CD14-positive monocyte (primary cell): ENCODE measurements around the gene PMPCA. TPM values are rescaled to one million over a fixed set of nuclear protein-coding genes. Genes with fewer than 3 reads are reported as not detected.

Experiments
- DNase-seq, 3 donors: peaks; one replicate each; pipeline ENCODE4 v3.0.0-alpha.2; 2011 to 2022
- H2AFZ ChIP-seq: 2 replicates; pipeline ENCODE4 v1.6.0; 2012; ENCODE audit warnings: mild to moderate bottlenecking, low read depth, low read length, inconsistent platforms; ENCODE audit not compliant: insufficient read depth, poor library complexity, severe bottlenecking
- H3K27ac ChIP-seq, 2 donors: 1 replicate in 1 of 2; 2 replicates in 1 of 2; pipeline ENCODE4 v1.5.1; 2012 to 2013; ENCODE audit warnings: low read length in 2 of 2, control low read depth in 1 of 2, inconsistent platforms in 1 of 2, low read depth in 1 of 2, mild to moderate bottlenecking in 1 of 2
- H3K27me3 ChIP-seq, 2 donors: one replicate each; pipeline versions ENCODE4 v1.6.0 to v1.6.1; 2011 to 2013; ENCODE audit warnings: low read length in 2 of 2; ENCODE audit not compliant: control insufficient read depth in 2 of 2, insufficient read depth in 2 of 2
- H3K36me3 ChIP-seq, 2 donors: replicated peaks in 1 of 2; 1 replicate in 1 of 2; 2 replicates in 1 of 2; pipeline versions ENCODE4 v1.5.1 to v1.6.1; 2012 to 2013; ENCODE audit warnings: low read length in 2 of 2, control low read depth in 1 of 2, inconsistent platforms in 1 of 2, mild to moderate bottlenecking in 1 of 2; ENCODE audit not compliant: insufficient read depth in 2 of 2, control insufficient read depth in 1 of 2
- H3K4me1 ChIP-seq, 2 donors: 1 replicate in 1 of 2; 2 replicates in 1 of 2; pipeline versions ENCODE4 v1.5.1 to v1.6.1; 2012 to 2013; ENCODE audit warnings: low read length in 2 of 2, control low read depth in 1 of 2, inconsistent platforms in 1 of 2, mild to moderate bottlenecking in 1 of 2, moderate library complexity in 1 of 2; ENCODE audit not compliant: insufficient read depth in 2 of 2, control insufficient read depth in 1 of 2
- H3K4me2 ChIP-seq: replicated peaks from 2 replicates; pipeline ENCODE3; 2012; ENCODE audit warnings: low read length, moderate library complexity, mild to moderate bottlenecking; ENCODE audit not compliant: poor library complexity, severe bottlenecking; ENCODE audit errors: extremely low read depth
- H3K4me3 ChIP-seq, 3 experiments: fragments of 200-600 bp in 1 of 3; sonication (generic) in 1 of 3; replicated peaks in 1 of 3; 1 replicate in 2 of 3; 2 replicates in 1 of 3; pipeline ENCODE4 v1.5.1; 2011 to 2013; ENCODE audit warnings: low read length in 3 of 3, mild to moderate bottlenecking in 3 of 3, control low read depth in 2 of 3, low read depth in 2 of 3, inconsistent platforms in 1 of 3, moderate library complexity in 1 of 3
- H3K79me2 ChIP-seq: 2 replicates; pipeline ENCODE4 v1.6.0; 2012; ENCODE audit warnings: mild to moderate bottlenecking, control low read depth, inconsistent platforms, low read length, moderate library complexity; ENCODE audit not compliant: insufficient read depth
- H3K9ac ChIP-seq: 2 replicates; pipeline ENCODE4 v1.6.0; 2017; ENCODE audit warnings: low read length, mild to moderate bottlenecking; ENCODE audit not compliant: insufficient read depth, poor library complexity, severe bottlenecking
- H3K9me3 ChIP-seq, 2 donors: replicated peaks in 1 of 2; 1 replicate in 1 of 2; 2 replicates in 1 of 2; pipeline versions ENCODE4 v1.5.1 to v1.6.1; 2012 to 2013; ENCODE audit warnings: low read length in 2 of 2, control low read depth in 1 of 2; ENCODE audit not compliant: control insufficient read depth in 1 of 2, insufficient read depth in 1 of 2
- H4K20me1 ChIP-seq: 2 replicates; pipeline ENCODE4 v1.6.0; 2012; ENCODE audit warnings: mild to moderate bottlenecking, low read length, control low read depth, moderate library complexity; ENCODE audit not compliant: insufficient read depth
- H3K27ac Mint-ChIP-seq, 7 donors: one replicate each; pipeline ENCODE4 v1.8.0; 2020; ENCODE audit warnings: mild to moderate bottlenecking in 7 of 7, mixed read lengths in 7 of 7, moderate library complexity in 6 of 7, inconsistent platforms in 2 of 7
- H3K27me3 Mint-ChIP-seq, 3 donors: one replicate each; pipeline ENCODE4 v1.8.0; 2021 to 2022; ENCODE audit warnings: low read depth in 3 of 3, mild to moderate bottlenecking in 3 of 3, mixed read lengths in 3 of 3, moderate library complexity in 3 of 3, inconsistent platforms in 1 of 3
- H3K36me3 Mint-ChIP-seq, 2 donors: one replicate each; pipeline ENCODE4 v1.8.0; 2020; ENCODE audit warnings: mixed read lengths in 2 of 2, inconsistent platforms in 1 of 2, mild to moderate bottlenecking in 1 of 2
- H3K4me1 Mint-ChIP-seq: one replicate; pipeline ENCODE4 v1.8.0; 2020; ENCODE audit warnings: mild to moderate bottlenecking, mixed read lengths
- H3K4me3 Mint-ChIP-seq, 2 donors: one replicate each; pipeline ENCODE4 v1.8.0; 2020; ENCODE audit warnings: mild to moderate bottlenecking in 2 of 2, mixed read lengths in 2 of 2, moderate library complexity in 1 of 2
- H3K9me3 Mint-ChIP-seq, 7 donors: one replicate each; pipeline ENCODE4 v1.8.0; 2020 to 2022; ENCODE audit warnings: mixed read lengths in 7 of 7, mild to moderate bottlenecking in 6 of 7, moderate library complexity in 6 of 7, inconsistent platforms in 2 of 7
- WGBS: methylation state at CpG from one replicate; pipeline ENCODE4 v1.1.5; 2013; ENCODE audit warnings: missing lambda C conversion rate; ENCODE audit not compliant: insufficient coverage; 5-methylcytosine and 5-hydroxymethylcytosine counted together
- intact Hi-C, 2 donors: fragments of 100-400 bp; cut with micrococcal nuclease; formaldehyde crosslinking; loops; one replicate each; pipeline versions ENCODE4 v1.15.0 to v1.15.1; 2023
- polyA plus RNA-seq, 3 donors: library from polyadenylated mRNA; depleted of rRNA in 1 of 3; unstranded in 2 of 3; stranded (reverse) in 1 of 3; fragments of 300-500 nt in 2 of 3; fragments of >200 nt in 1 of 3; fragmentation: Illumina TruSeq in 2 of 3; gene quantifications; 1 replicate in 2 of 3; 2 replicates in 1 of 3; pipeline ENCODE4 v1.2.3, GENCODE V29; 2012 to 2021
- TF ChIP-seq, protein P1 (sequence below): fragments of 200-600 bp; IDR thresholded peaks from one replicate; pipeline ENCODE4 v1.8.0; 2022; ENCODE audit warnings: antibody characterized with exemption, mild to moderate bottlenecking

Gene PMPCA
- polyA plus RNA-seq, 3 donors, result 23.1 to 58.8 (median 24.9) TPM

DNA sequence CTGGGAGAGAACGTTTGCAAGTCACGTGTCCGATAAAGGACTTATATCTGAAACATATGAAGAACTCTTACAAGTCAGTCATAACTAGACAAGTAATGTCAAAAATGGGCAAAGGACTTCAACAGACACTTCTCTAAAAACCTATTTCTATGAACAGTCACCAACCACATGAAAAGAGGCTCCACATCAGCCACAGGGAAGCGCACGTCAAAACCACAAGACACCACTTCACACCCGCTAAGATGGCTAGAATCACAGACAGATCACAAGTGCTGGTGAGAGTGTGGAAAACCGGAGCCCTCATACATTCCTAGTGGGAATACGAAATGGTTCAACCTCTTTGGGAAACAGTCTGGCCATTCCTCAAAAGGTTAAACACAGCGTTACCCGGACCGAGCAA, 25.4 kb upstream of the PMPCA start:
- Mint-ChIP-seq H3K27ac (no peak overlapping the region), H3K9me3 (no peaks in the 10 kb centered on the region), H3K27me3 (no peaks in the 10 kb centered on the region), H3K36me3 (peaks cover 65 to 78% of the 10 kb centered on the region in 2 donors), H3K4me1 (peaks cover 6% of the 10 kb centered on the region), H3K4me3 (no peak overlapping the region)
- H4K20me1 ChIP-seq, result no peaks in the 10 kb centered on the region
- no peak overlapping the region for H3K27ac ChIP-seq
- no peaks in the 10 kb centered on the region for H3K27me3 ChIP-seq
- no peaks in the 10 kb centered on the region for H3K9me3 ChIP-seq
- TF ChIP-seq, protein P1, sequence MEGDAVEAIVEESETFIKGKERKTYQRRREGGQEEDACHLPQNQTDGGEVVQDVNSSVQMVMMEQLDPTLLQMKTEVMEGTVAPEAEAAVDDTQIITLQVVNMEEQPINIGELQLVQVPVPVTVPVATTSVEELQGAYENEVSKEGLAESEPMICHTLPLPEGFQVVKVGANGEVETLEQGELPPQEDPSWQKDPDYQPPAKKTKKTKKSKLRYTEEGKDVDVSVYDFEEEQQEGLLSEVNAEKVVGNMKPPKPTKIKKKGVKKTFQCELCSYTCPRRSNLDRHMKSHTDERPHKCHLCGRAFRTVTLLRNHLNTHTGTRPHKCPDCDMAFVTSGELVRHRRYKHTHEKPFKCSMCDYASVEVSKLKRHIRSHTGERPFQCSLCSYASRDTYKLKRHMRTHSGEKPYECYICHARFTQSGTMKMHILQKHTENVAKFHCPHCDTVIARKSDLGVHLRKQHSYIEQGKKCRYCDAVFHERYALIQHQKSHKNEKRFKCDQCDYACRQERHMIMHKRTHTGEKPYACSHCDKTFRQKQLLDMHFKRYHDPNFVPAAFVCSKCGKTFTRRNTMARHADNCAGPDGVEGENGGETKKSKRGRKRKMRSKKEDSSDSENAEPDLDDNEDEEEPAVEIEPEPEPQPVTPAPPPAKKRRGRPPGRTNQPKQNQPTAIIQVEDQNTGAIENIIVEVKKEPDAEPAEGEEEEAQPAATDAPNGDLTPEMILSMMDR, result no peak
- no peak overlapping the region for H3K4me2 ChIP-seq
- intact Hi-C loops, result no loop called here
- no peak overlapping the region for H2AFZ ChIP-seq
- H3K9ac ChIP-seq, result no peak overlapping the region
- no peaks in the 10 kb centered on the region for H3K79me2 ChIP-seq
- no peak for DNase-seq
- 100% methylated on average over 1 of the region's 11 CpGs for WGBS
- H3K4me3 ChIP-seq, result no peak overlapping the region
- peaks cover 67 to 94% of the 10 kb centered on the region in 2 donors for H3K36me3 ChIP-seq
- no peaks in the 10 kb centered on the region for H3K4me1 ChIP-seq

DNA sequence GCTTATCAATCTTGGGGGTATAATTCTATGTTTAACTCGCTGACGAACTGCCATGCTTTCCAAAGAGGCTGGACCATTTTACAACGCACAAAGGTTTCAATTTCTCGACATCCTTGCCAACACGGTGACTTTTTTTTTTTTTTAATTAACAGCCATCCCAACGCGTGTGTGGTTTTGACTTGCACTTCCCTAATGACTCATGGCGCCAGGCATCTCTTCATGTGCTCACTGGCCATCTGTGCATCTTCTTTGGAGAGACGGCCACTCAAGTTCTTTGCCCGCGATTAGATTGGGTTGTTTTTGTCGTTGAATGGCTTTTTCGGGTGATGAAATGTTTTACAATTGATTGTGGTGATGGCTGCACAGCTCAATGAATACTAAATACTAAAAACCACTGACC, 24.4 kb upstream of the PMPCA start:
- no peaks in the 10 kb centered on the region for H3K27me3 Mint-ChIP-seq
- peak overlapping the region in 4 of 7 donors; percentile 0 to 17 (median 14) for H3K27ac Mint-ChIP-seq
- H3K4me1 Mint-ChIP-seq, result peaks cover 6% of the 10 kb centered on the region
- no peak overlapping the region for H3K4me3 Mint-ChIP-seq
- peak in 1 of 3 donors; percentile 47 for DNase-seq
- Histone ChIP-seq H2AFZ (no peak overlapping the region), H3K36me3 (peaks cover 60 to 92% of the 10 kb centered on the region in 2 donors), H3K9me3 (no peaks in the 10 kb centered on the region), H3K9ac (no peak overlapping the region), H3K4me1 (no peaks in the 10 kb centered on the region), H3K27ac (no peak overlapping the region), H3K79me2 (no peaks in the 10 kb centered on the region), H3K4me2 (no peak overlapping the region), H4K20me1 (no peaks in the 10 kb centered on the region), H3K4me3 (no peak overlapping the region), H3K27me3 (no peaks in the 10 kb centered on the region)
- peaks cover 67 to 79% of the 10 kb centered on the region in 2 donors for H3K36me3 Mint-ChIP-seq
- intact Hi-C loops, result no loop called here
- 32% methylated on average over 6 of the region's 13 CpGs for WGBS
- TF ChIP-seq, protein P1, result no peak
- no peaks in the 10 kb centered on the region for H3K9me3 Mint-ChIP-seq
